Raji (cell line): ENCODE results near the gene FAM193B.

Source experiments
- POLR2A ChIP-seq: IDR thresholded peaks from 2 replicates; pipeline ENCODE4 v1.6.1; 2011; ENCODE audit warnings: low read depth, low read length, control low read depth; ENCODE audit not compliant: insufficient read depth

FAM193B gene

DNA sequence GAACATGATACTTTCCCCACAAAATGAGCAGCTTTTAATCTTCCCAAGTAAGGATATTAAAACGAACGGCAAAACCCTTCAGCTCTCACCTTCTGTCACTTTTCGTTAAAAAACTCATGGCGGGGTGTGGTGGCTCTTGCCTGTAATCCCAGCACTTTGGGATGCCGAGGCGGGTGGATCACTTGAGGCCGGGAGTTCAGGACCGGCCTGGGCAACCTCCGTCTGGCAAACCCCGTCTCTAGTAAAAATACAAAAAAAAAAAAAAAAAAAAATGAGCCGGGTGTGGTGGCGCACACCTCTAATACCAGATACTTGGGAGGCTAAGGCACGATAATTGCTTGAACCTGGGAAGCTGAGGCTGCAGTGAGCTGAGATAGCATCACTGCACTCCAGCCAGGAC, 38.5 kb upstream of the FAM193B start:
- no peak for TF ChIP-seq POLR2A

DNA sequence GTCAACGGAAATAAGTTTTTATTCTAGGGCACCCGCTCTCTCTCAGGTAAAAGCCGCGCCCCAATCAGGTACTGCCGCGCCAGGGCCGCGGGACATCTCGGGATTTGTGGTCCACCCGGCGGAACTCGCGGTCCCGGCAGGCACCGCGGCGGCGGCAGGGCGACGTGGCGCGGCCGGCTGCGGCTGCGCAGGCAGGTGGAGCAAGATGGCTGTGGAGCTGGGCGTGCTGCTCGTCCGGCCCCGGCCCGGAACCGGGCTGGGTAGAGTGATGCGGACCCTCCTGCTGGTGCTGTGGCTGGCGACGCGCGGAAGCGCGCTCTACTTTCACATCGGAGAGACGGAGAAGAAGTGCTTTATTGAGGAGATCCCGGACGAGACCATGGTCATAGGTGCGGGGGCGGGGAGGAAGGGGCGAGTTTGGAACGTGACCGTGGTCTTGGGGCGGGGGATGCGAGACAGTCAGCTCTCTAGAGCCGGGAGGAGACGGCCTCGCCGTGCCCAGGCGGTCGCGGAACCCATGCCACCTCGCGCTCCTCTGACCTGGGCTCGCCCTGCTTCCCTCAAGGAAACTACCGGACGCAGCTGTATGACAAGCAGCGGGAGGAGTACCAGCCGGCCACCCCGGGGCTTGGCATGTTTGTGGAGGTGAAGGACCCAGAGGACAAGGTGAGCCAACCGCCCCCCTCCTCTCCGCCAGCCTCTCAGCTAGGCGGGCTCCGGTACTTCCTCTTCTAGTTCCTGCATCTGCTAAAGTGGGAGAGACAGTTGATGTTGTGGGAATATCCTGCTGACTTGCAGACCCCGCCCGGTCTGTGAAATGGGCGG, 37.9 kb upstream of the FAM193B start, which contains the start of gene TMED9:
Gene TMED9 (plus strand): TSS at position 194 of the 825 bp plus-strand sequence. CDS start 12 bp downstream, at position 206.
- TF ChIP-seq POLR2A, result peak; percentile 95

GRCh38 chr5:177591690-177592009, 37.3 kb upstream of the FAM193B start:
- TF ChIP-seq POLR2A, result no peak

- TF ChIP-seq POLR2A, result no peak
These were observed 36.0 kb upstream of the FAM193B start for GRCh38 chr5:177590406-177590805.

DNA sequence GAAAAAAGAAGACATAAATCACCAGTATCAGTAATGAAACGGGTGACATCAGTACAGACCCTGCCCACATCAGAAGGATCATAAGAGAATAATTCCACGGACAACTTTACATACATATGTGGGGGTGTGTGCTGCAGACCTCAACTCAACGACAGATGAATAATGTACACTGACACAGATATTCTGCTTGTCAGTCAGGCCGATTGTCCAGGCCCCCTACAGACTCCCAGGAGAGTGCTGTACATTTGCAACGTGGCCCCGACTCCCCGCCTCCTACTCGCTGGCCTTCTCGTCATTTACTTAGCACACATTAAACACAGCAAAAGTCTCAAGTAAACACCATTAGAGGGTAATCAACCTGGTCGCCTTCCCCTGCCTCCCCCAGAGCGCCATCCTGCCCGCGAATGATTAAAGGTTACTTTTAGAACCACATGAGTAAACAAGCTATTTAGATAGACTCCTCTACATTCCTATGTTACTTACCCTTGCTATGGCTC, 34.1 kb upstream of the FAM193B start:
- no peak for TF ChIP-seq POLR2A

DNA sequence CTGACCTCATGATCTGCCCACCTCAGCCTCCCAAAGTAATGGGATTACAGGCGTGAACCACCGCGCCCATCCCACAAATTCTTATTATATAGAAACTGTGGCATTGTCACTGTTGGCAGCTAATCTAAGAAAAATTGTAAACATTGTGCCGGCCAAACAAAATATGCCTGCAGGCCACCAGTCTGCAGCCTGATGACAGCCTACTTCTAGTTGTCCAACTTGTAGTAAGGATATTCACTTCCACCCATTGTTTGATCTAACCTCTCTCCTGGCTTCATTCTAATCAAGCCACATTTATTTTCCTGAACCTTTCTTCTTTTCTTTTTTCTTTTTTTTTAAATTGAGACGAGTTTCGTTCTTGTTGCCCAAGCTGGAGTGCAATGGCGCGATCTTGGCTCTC, 24.0 kb upstream of the FAM193B start:
- no peak for TF ChIP-seq POLR2A

- TF ChIP-seq POLR2A, result no peak
These were observed 21.8 kb upstream of the FAM193B start for GRCh38 chr5:177576169-177576568.

- no peak for TF ChIP-seq POLR2A
These were observed 21.1 kb upstream of the FAM193B start for GRCh38 chr5:177575488-177575887.

GRCh38 chr5:177569894-177570293, 15.5 kb upstream of the FAM193B start:
- TF ChIP-seq POLR2A, result no peak

DNA sequence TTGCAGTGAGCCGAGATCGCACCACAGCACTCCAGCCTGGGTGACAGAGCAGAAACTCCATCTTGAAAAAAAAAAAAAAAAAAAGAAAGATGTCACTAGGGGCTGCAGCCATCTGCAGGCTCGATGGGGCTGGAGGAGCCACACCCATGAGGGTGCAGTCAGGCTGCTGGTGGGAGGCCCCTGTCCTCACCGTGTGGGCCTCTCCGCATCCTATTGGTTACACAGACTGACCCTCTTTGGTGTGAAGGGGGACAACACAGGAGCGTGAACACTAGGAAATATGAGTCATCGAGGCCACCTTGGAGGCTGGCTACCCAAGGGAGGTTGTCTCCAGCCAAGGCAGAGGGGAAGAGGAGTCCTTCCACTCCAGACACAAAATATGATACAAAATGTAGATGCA, 14.0 kb upstream of the FAM193B start:
- no peak for TF ChIP-seq POLR2A

- TF ChIP-seq POLR2A, result no peak
These were observed 10.7 kb upstream of the FAM193B start for GRCh38 chr5:177565046-177565445.

DNA sequence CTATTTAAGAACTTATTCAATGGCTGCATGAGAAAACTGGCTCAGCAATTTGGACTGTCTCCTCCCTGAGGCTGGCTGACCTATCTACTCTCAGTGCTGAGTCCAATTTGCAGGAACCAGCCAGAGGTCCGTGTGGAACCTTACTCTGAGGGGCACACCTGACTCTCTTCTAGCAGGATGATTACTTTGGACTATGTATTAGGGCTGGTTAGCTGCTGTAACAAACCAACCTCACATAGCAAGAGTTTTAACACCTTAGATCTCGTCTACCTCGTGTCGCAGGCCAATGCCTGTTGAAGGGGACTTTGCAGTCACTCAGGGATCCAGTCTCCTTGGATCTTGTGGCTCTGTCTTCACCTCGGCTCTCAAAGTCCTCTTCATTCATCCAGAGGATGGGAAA, 3.4 kb upstream of the FAM193B start:
- TF ChIP-seq POLR2A, result no peak

DNA sequence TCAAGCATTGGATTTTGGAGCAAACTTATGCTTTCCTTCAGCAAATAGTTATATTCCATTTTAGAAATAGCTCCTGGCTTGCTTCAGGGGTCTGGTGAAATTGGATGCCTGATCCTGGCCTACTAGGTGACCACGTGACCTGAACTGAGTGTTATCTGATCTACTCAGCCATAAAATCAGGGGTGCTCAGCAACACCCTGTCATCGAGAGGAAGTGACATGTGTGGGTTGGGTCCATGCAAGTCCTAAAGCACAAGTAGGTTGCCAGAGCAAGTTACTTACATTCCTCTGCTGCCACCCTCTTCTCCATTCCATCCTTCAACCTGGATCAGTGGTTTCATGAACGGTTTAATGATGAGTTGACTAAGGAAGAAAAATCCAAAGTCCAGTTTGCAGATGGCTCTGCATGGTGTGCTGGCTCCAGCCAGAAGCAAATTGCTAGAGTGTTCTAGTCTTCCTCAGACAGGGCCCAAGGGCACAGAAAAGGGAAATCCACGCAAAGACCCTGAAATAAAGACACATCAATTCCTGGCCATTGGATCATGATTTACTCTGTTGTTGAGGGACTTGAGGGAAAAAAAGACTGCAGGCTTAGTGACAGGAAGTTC, 2.8 kb upstream of the FAM193B start:
- TF ChIP-seq POLR2A, result no peak

DNA sequence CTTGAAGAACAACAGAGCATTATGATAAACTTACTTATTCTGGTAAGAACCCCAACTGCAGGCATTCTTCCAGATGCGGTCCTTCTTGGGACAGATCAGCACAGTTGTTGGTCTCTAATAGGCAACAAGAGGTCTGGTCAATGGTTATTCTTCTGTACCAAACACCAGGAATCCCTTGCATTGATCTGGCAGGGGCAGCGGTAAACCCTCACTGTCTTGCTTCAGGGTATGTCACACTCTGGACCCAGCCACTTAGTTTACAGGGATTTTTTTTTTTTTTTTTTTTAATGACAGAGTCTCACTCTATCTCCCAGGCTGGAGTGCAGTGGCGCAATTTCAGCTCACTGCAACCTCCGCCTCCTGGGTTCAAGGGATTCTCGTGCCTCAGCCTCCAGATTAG, 1.3 kb upstream of the FAM193B start:
- TF ChIP-seq POLR2A, result no peak

GRCh38 chr5:177555228-177555627, 865 bp upstream of the FAM193B start:
- TF ChIP-seq POLR2A, result no peak

GRCh38 chr5:177553671-177554429, 513 bp downstream of the FAM193B start:
- TF ChIP-seq POLR2A, result no peak

GRCh38 chr5:177552839-177553455, 1.4 kb downstream of the FAM193B start:
- no peak for TF ChIP-seq POLR2A
